ENCODE data around the gene EFTUD2.

Gene EFTUD2

DNA sequence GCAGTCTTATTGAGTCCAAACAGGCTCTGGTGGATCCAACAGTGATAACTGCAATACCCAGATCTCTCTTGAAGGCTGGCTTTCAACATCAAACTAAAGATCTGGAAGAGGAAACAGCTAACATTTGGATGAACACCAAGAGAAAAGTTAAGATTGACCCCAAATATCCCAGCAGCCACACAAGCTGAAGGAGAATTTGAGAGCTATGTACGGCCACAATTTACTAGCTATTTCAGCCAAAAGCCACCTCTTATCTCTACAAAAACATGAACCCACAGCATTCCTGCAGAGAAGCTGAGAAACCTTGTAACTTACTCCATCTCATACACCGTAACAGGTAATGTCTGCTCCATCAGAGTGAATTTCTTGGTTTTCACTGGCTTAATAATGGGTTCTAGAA lies 14.3 kb downstream of the EFTUD2 start:
- no peak overlapping the region for H3K4me3 ChIP-seq (ENCODE audit: insufficient read depth, low read depth, low read length)
- H3K9me3 ChIP-seq (ENCODE audit: control insufficient read depth, low read length): no peaks in the 10 kb centered on the region
- H3K4me1 ChIP-seq (ENCODE audit: control insufficient read depth, insufficient read depth, low read length): no peaks in the 10 kb centered on the region
- WGBS, 2 experiments: 97 to 98% methylated on average over 2 of the region's 2 CpGs
- H3K36me3 ChIP-seq (ENCODE audit: control insufficient read depth, insufficient read depth, low read length): peaks cover 31% of the 10 kb centered on the region
- H3K27ac ChIP-seq (ENCODE audit: insufficient read depth, low read depth, low read length, poor library complexity, severe bottlenecking): no peak overlapping the region
- H3K27me3 ChIP-seq (ENCODE audit: control insufficient read depth, insufficient read depth, low read length, poor library complexity, severe bottlenecking): no peaks in the 10 kb centered on the region

GRCh38 chr17:44881145-44881544 lies 18.1 kb downstream of the EFTUD2 start:
- WGBS, 2 experiments: 91 to 92% methylated on average over 4 of the region's 4 CpGs

DNA sequence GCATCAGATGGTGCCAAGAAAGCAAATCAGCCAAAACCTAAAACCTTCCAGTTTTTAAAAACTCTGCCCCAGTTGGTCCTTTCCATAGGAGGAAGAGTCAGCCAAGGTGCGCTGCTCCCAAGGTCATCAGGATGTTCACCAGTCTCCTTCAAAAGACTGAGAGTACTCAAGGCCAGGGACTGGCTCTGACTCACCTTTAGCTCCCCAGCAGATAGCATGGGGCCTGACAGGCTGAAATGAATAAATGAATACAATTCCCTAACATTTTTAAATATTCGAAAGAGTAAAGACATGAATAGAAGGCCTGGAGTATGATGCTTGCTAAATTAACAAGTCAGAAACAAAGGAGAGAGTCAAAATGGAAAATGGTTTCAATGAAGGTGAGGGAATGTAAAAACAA lies 19.2 kb downstream of the EFTUD2 start:
- Histone ChIP-seq H3K36me3 (ENCODE audit: control insufficient read depth, insufficient read depth, low read length) (peaks cover 28% of the 10 kb centered on the region), H3K9me3 (ENCODE audit: control insufficient read depth, low read length) (no peaks in the 10 kb centered on the region), H3K4me1 (ENCODE audit: control insufficient read depth, insufficient read depth, low read length) (no peaks in the 10 kb centered on the region), H3K27ac (ENCODE audit: insufficient read depth, low read depth, low read length, poor library complexity, severe bottlenecking) (no peak overlapping the region), H3K27me3 (ENCODE audit: control insufficient read depth, insufficient read depth, low read length, poor library complexity, severe bottlenecking) (no peaks in the 10 kb centered on the region), H3K4me3 (ENCODE audit: insufficient read depth, low read depth, low read length) (no peak overlapping the region)
- 96 to 98% methylated on average over 2 of the region's 2 CpGs for WGBS, 2 experiments

More at GRCh38 chr17:44881145-44881544, 18.1 kb downstream of the EFTUD2 start:
- Histone ChIP-seq H3K27me3 (ENCODE audit: control insufficient read depth, insufficient read depth, low read length, poor library complexity, severe bottlenecking) (no peaks in the 10 kb centered on the region), H3K4me3 (ENCODE audit: insufficient read depth, low read depth, low read length) (no peak overlapping the region), H3K27ac (ENCODE audit: insufficient read depth, low read depth, low read length, poor library complexity, severe bottlenecking) (no peak overlapping the region), H3K4me1 (ENCODE audit: control insufficient read depth, insufficient read depth, low read length) (no peaks in the 10 kb centered on the region), H3K9me3 (ENCODE audit: control insufficient read depth, low read length) (no peaks in the 10 kb centered on the region), H3K36me3 (ENCODE audit: control insufficient read depth, insufficient read depth, low read length) (peaks cover 25% of the 10 kb centered on the region)

DNA sequence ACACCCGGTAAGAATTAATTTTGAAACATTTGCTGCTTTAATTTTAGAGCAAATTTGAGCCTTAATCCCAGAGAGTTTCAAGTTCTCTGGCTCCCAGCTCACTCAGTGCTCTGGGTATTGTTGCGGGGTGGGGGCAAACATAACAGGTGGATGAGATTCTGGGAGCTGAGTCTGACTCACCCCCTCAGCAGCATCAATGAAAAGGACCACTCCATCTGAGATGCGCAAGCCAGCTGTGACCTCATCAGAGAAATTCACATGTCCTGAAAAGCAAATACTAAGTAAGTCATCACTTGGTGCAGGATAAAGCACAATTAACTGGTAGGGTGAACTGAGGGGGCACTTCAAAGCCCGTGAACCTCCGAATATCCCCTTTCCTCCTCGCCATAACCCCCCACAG lies 19.9 kb downstream of the EFTUD2 start:
- 94% methylated on average over 6 of the region's 6 CpGs for WGBS, 2 experiments
- Histone ChIP-seq H3K27ac (ENCODE audit: insufficient read depth, low read depth, low read length, poor library complexity, severe bottlenecking) (no peak overlapping the region), H3K36me3 (ENCODE audit: control insufficient read depth, insufficient read depth, low read length) (peaks cover 26% of the 10 kb centered on the region), H3K4me3 (ENCODE audit: insufficient read depth, low read depth, low read length) (no peak overlapping the region), H3K9me3 (ENCODE audit: control insufficient read depth, low read length) (no peaks in the 10 kb centered on the region), H3K4me1 (ENCODE audit: control insufficient read depth, insufficient read depth, low read length) (no peaks in the 10 kb centered on the region), H3K27me3 (ENCODE audit: control insufficient read depth, insufficient read depth, low read length, poor library complexity, severe bottlenecking) (no peaks in the 10 kb centered on the region)

- H3K36me3 ChIP-seq (ENCODE audit: control insufficient read depth, insufficient read depth, low read length): peaks cover 23% of the 10 kb centered on the region
- no peaks in the 10 kb centered on the region for H3K4me1 ChIP-seq (ENCODE audit: control insufficient read depth, insufficient read depth, low read length)
- H3K4me3 ChIP-seq (ENCODE audit: insufficient read depth, low read depth, low read length): no peak overlapping the region
- 74 to 76% methylated on average over 6 of the region's 6 CpGs for WGBS, 2 experiments
- H3K27me3 ChIP-seq (ENCODE audit: control insufficient read depth, insufficient read depth, low read length, poor library complexity, severe bottlenecking): no peaks in the 10 kb centered on the region
- H3K27ac ChIP-seq (ENCODE audit: insufficient read depth, low read depth, low read length, poor library complexity, severe bottlenecking): no peak overlapping the region
- H3K9me3 ChIP-seq (ENCODE audit: control insufficient read depth, low read length): no peaks in the 10 kb centered on the region
Observed at GRCh38 chr17:44878627-44879221, 20.5 kb downstream of the EFTUD2 start.

DNA sequence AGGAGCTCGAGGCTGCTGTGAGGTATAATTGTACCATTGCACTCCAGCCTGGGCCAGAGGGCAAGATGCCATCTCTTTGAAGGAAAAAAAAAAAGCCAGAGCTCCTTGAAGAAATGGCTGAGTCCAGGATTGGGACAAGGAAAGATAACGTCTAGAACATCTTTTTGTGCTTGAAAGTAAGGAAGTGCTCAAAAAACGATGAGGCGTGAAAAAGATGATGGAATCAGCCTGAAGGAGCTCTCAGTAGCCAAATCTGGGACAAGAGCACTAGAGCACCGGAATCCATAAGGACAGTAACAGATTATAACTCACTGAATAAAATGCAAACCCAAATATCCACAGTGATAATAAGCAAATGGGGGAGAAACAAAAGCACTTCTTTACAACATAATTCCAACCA lies 22.1 kb downstream of the EFTUD2 start:
- Histone ChIP-seq H3K4me3 (ENCODE audit: insufficient read depth, low read depth, low read length) (no peak overlapping the region), H3K27me3 (ENCODE audit: control insufficient read depth, insufficient read depth, low read length, poor library complexity, severe bottlenecking) (no peaks in the 10 kb centered on the region), H3K36me3 (ENCODE audit: control insufficient read depth, insufficient read depth, low read length) (peaks cover 13% of the 10 kb centered on the region), H3K9me3 (ENCODE audit: control insufficient read depth, low read length) (no peaks in the 10 kb centered on the region), H3K27ac (ENCODE audit: insufficient read depth, low read depth, low read length, poor library complexity, severe bottlenecking) (no peak overlapping the region), H3K4me1 (ENCODE audit: control insufficient read depth, insufficient read depth, low read length) (no peaks in the 10 kb centered on the region)
- 90 to 95% methylated on average over 5 of the region's 5 CpGs for WGBS, 2 experiments

GRCh38 chr17:44875761-44876160 lies 23.5 kb downstream of the EFTUD2 start:
- no peaks in the 10 kb centered on the region for H3K27me3 ChIP-seq (ENCODE audit: control insufficient read depth, insufficient read depth, low read length, poor library complexity, severe bottlenecking)
- WGBS, 2 experiments: 95 to 98% methylated on average over 6 of the region's 6 CpGs
- no peak overlapping the region for H3K4me3 ChIP-seq (ENCODE audit: insufficient read depth, low read depth, low read length)
- H3K4me1 ChIP-seq (ENCODE audit: control insufficient read depth, insufficient read depth, low read length): no peaks in the 10 kb centered on the region
- H3K27ac ChIP-seq (ENCODE audit: insufficient read depth, low read depth, low read length, poor library complexity, severe bottlenecking): no peak overlapping the region
- H3K9me3 ChIP-seq (ENCODE audit: control insufficient read depth, low read length): no peaks in the 10 kb centered on the region
- peaks cover 24% of the 10 kb centered on the region for H3K36me3 ChIP-seq (ENCODE audit: control insufficient read depth, insufficient read depth, low read length)

DNA sequence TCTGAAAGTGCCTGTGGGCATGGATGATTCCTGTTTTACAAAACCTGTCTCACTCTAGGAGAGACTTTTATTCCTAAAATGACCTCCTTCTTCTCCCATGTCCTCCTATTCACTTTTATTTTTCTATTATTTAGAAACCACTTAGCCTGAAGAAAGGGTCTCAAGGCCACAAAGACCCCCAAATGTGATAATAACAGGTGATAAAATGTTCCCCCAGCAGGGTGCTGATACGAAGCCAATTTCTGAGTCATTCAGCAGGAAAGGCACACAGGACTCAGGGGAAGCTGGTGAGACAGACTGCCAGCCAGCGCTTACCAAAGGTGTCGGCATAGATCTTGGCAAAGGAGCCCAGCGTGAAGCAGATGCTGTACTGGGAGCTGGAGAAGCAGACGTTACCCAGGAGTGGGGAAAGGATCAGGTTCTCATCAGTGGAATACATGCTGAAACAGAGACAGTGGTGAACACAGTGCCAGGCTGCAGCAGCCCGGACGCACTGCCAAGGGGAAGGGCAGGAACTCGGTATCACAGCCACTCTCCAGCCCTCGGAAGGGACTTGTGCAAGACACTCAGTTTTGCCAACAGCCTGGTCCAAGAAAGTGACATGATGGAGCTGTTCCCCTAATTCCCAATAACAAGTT lies 27.0 kb downstream of the EFTUD2 start:
- Histone ChIP-seq H3K4me1 (ENCODE audit: control insufficient read depth, insufficient read depth, low read length) (no peaks in the 10 kb centered on the region), H3K27me3 (ENCODE audit: control insufficient read depth, insufficient read depth, low read length, poor library complexity, severe bottlenecking) (no peaks in the 10 kb centered on the region), H3K36me3 (ENCODE audit: control insufficient read depth, insufficient read depth, low read length) (peaks cover 24% of the 10 kb centered on the region), H3K4me3 (ENCODE audit: insufficient read depth, low read depth, low read length) (no peak overlapping the region), H3K9me3 (ENCODE audit: control insufficient read depth, low read length) (no peaks in the 10 kb centered on the region), H3K27ac (ENCODE audit: insufficient read depth, low read depth, low read length, poor library complexity, severe bottlenecking) (no peak overlapping the region)
- 95 to 96% methylated on average over 9 of the region's 9 CpGs for WGBS, 2 experiments

- H3K36me3 ChIP-seq (ENCODE audit: control insufficient read depth, insufficient read depth, low read length): peaks cover 24% of the 10 kb centered on the region
- H3K4me1 ChIP-seq (ENCODE audit: control insufficient read depth, insufficient read depth, low read length): no peaks in the 10 kb centered on the region
- H3K9me3 ChIP-seq (ENCODE audit: control insufficient read depth, low read length): no peaks in the 10 kb centered on the region
- H3K4me3 ChIP-seq (ENCODE audit: insufficient read depth, low read depth, low read length): no peak overlapping the region
- no peak overlapping the region for H3K27ac ChIP-seq (ENCODE audit: insufficient read depth, low read depth, low read length, poor library complexity, severe bottlenecking)
- no peaks in the 10 kb centered on the region for H3K27me3 ChIP-seq (ENCODE audit: control insufficient read depth, insufficient read depth, low read length, poor library complexity, severe bottlenecking)
- WGBS, 2 experiments: 94 to 96% methylated on average over 12 of the region's 12 CpGs
Observed at GRCh38 chr17:44871556-44871955, 27.7 kb downstream of the EFTUD2 start.

DNA sequence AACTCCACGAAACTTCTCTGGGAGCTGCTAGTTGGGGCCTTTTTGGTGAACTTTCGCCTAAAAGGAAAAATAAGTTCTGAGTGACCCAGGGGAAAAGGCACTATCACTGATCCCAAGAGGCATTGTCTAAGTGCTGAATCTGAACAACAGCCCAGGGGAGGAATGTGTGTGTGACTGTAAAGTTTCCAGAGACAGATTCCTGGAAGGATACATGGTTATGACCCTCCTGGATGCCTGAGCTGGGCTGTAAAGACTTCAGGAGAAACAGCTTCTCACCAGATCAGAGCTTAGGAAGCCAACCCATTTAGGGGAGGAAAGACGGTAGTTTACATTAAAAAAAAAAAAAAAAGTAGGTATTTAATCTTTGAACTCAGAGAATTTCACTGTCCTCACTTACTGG lies 31.4 kb downstream of the EFTUD2 start:
- Histone ChIP-seq H3K9me3 (ENCODE audit: control insufficient read depth, low read length) (no peaks in the 10 kb centered on the region), H3K36me3 (ENCODE audit: control insufficient read depth, insufficient read depth, low read length) (peaks cover 25% of the 10 kb centered on the region), H3K27me3 (ENCODE audit: control insufficient read depth, insufficient read depth, low read length, poor library complexity, severe bottlenecking) (no peaks in the 10 kb centered on the region), H3K4me1 (ENCODE audit: control insufficient read depth, insufficient read depth, low read length) (no peaks in the 10 kb centered on the region), H3K27ac (ENCODE audit: insufficient read depth, low read depth, low read length, poor library complexity, severe bottlenecking) (no peak overlapping the region), H3K4me3 (ENCODE audit: insufficient read depth, low read depth, low read length) (no peak overlapping the region)
- 89 to 96% methylated on average over 3 of the region's 3 CpGs for WGBS, 2 experiments
